NCI-H146 treated with DMSO at 0.1 percent for 48 hours (cell line): ENCODE measurements around the gene PEX14.

Experiments
- DNase-seq: peaks from one replicate; lab custom pipeline; 2025; ENCODE audit not compliant: unreplicated experiment; lab: John Stamatoyannopoulos, UW

PEX14 gene

DNA sequence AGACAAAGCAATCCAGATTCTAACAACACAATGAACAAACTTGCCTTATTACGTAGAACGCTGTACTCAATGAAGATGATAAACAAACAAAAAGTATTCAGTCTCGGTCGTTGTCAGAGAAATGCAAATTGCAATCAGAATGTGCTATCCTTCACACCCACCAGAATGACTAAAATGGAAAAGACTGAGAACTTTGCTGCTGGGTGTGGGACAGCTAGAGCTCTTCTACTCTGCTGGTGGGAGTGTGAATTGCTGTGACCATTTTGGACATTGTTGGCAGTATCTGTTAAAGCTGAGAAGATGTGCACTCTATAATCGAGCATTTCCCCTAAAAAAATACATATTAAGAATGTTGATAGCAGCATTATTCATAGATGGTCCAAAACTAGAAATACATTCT, 111.4 kb downstream of the PEX14 start:
- DNase-seq = no peak

DNA sequence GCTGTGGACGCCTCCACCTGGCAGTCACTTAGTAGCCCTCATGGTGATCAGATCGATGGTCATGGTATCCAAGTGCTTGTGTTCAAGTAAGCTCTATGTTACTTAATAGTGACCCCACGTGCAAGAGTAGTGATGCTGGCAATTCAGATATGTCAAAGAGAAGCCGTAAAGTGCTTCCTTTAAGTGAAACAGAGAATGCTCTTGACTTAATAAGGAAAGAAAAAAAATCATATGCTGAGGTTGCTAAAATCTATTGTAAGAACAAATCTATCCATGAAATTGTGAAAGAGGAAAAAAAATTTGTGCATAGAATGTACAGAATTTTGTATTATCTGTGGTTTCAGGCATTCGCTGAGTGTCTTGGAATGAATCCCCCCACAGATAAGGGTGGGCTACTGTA, 113.9 kb downstream of the PEX14 start:
- DNase-seq = no peak

DNA sequence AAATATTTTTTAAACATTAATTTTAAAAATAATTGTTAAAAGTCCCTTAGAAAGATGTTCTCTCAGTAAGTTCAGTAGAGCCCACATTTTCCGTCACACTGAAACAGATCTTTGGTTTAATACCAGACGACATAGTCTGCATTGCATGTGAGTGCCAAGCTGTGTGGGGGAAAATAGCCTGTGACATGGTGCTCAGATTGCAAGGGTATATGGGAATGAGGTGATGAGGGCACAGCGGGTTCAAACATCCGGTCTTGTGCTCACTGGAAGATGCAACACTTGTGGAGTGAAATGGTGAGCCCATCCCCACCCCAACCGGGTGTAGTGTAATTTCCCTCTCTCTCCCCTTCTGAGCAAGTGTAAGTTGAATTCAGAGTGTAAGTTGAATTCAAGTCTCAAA, 114.3 kb downstream of the PEX14 start:
- DNase-seq = no peak

DNA sequence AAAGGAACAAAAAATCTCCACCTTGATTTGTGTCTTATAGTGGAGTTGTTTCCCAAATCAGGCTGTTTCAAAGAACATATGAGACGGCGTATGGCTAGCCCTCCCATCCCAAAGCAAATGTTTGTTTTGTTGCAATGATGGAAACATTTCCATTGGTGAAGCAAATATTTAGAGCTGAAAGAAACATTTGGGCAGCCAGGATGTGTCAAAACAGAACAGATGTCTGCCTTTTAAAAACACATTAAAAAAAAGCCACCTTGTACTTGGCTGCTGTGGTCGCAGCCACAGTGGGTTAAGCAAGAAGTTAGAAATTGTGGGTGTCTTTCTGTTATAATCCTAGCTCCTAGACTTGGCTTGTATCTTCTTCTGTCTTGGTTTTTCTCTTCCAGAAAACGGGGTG, 116.3 kb downstream of the PEX14 start:
- DNase-seq = no peak

DNA sequence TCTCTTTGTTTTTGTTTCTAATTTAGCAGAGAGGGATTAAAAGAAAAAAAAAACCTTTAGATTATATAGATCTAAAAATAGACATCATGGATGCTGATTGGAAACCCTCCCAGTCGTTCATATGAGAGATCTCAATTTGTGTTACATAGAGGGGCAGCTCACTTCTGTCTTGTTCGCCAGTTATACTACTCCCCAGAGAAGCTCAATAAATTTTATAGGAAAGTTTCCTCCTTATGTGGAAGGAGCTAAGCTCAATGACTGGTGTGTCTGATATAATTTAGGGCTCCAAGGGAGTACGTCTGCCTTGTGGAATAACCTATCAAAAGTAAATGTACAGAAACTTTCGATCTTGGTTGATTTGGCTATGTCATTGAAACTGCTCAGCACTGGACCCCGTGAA, 117.6 kb downstream of the PEX14 start:
- no peak for DNase-seq

DNA sequence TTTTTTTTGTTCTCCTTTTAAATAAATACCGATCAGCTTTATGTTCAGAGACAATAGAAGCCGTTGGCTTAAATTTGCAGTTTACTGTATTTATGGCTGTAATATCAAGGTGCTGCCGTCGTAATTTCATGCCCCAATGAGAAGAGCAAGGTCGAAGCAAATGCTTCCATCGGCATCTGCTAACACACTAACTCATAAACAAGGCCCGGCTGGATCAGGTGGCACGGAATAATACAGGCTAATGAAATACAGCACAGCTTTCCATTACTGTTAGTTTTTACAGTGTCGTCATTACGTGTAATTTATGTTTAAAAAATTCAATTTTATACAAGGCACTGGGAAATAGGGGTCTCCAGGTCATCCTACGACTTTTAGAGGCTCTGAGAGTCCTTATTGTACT, 119.0 kb downstream of the PEX14 start:
- DNase-seq = no peak

DNA sequence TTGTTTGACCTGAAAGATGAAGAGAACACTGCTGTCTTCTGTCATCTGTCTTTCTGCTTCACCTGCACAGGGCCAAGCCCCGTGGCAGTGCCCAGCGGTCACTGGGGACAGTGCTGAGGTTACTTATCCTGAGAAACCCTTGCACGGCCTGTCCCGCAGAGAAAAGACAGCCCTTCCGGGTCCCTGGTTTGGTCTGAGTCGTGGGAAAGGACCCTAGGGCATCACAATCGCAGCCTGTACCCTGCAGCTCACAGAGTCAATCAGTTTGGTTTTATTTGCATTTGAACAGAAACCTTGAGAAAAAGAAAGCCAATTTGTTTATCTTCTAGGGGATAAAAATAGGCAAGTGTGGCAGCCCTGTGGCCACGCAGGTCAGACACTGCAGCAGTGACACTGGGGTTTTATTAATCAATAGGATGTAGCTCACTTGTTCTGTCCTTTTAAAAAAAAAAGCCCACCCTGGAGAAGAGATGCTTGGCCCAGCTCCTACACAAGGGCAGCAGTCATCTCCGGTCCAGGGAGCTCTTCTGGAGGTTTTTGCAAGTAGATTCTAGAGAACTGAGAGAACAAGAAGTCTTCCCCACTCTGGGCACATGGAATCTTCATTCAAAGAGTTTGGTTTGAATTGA, 120.0 kb downstream of the PEX14 start:
- no peak for DNase-seq

DNA sequence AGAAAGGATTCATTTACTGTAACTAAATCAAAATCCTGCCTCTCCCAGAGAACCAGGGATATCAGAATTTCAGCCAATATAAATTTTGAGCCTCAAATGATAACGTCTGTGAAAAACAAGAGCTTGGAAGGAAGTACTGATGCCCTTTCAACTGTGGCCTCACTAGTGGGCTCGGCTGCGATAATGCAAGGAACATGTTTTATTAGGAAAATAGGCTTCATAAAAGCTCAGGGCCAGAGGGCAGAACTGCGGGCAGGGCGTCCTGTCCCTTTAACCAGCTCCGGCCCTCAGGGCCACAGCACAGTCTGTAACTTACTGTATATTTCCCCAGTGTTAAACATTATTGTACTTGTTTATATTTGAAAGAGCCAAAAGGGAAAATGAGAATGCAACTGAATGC, 122.0 kb downstream of the PEX14 start:
- no peak for DNase-seq

DNA sequence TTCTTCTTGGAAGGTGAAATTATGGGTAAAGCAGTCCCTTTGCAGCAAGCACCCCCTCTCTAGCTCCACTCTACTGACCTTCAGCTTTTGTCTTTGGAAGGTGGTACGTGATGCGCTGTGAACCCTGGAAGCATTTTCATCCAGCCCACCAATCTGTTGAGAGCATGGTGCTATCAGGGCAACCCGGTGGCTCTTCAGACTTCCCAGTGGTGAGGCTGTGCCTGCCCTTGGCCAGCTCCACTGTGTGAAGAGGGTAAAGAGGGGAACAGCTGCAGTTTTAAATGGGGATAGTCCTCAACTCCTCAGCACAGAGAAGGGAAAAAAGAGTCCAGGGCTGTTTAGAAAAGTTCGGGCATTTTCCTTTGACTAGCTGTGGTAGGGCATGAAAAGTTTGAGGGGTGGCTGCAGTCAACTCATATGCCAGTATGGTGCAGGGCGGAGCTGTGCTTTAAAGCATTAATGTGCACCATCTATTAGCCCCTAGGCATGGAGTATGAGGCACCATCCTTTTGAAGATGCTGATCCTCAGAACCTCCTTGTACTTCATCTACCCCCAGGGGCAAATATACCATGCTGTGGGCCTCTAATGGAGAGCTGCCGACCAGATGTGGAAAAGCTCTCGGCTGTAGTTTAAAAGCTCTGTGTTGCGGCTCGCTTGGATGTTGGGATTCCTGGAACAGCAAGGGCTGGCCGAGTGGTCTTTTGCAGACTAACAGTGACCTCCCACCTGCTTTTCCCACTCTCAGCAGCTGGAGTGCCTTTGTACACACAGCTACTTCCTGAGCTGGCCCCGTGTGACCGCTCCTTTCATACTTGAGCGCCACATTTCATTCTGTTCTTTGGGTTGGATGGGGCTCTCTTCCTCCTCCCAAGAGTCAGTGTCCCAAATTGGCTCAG, 123.0 kb downstream of the PEX14 start:
- no peak for DNase-seq

DNA sequence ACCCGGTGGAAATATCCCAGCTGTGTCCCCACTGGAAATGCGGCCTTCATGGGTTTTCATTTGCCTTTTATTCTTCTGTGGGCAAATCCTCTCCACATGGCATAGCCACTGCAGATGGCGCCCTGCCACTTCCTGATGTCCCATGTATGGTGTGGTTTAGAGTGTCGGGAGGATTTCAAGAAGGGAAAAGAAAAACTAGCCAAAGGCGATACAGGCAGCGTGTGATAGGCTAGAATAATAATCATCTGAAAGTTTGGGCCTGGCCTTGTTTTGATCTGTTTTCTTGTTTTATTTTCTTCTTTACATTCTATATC, 123.6 kb downstream of the PEX14 start:
- DNase-seq = no peak

DNA sequence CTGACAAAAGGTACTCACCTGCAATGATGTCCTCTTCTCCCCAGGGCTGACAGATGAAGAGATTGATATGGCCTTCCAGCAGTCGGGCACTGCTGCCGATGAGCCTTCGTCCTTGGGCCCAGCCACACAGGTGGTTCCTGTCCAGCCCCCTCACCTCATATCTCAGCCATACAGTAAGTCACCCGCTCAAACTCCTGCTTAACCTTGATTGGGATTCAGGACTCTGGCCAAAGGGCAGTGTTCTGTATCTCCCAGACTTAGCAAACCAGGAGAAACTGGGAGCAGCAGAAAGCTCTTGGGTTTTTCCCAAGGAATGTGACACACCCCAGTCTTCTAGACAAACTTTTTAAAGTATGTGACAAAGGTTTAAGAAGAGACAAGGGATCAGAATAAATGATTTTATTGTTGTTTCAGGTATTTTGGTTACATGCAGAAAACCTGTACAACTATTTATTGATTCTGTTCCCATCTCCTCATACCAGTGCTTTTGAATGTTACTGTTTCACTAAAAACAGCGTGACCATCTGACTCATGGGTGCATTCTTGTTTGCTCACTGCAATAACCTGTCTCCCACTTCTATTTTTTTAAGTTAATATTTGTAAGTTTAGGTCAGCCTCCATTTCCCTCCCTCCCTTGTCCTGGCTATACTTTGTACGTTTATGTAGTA, 124.6 kb downstream of the PEX14 start:
- no peak for DNase-seq

DNA sequence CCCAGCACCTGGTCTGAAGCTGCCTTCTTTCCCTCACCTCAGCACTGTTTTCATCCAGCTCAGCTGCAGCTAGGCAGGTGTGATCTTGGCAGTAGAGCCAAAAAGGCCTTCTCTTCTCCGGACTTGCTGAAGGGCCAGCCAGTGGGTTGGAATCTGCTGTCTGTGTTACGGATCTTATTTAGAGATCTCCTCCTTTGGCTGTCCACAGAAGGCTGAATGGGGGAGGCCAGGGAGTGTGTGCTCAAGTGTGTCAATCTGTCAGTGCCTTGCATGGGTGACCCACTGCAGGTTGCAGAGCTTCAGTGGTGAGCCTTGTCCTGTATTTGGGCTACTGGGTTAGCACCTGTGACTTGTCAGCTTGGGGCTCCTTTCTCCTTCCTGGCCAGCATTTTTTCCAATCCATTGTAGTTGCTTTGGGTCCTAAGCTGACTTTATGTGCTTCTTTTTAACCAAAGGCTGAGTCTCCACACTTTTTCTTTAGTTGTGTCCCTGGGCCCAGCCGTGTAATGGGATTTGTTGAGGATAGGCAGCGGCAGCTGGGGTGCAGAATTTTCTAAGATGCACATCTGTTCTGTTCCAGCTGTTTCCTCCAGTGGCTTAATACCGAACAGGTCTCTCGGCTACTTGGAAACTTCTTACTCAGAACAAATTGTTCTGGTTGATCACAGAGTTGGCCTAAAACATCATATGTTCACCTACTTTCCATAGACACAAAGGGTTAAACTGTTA, 126.8 kb downstream of the PEX14 start:
- no peak for DNase-seq

DNA sequence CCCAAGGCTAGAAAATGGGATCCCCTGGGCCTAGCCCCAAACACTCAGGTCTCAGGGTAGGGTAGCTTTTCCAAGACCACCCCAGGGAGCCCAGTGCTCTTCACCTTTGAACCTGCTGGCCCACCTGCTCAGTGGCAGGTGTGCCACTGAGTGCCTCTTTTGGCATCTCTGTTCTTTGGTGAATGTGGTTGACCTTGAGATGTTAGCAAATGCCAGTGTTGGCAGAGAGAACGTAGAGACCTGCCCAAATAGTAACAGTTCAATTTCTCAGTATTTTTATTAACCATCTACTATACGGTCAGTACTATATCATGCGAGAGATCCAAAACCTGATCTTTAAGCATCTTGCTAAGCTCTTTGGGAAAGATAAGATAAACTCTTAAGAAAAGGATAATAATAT, 128.2 kb downstream of the PEX14 start:
- no peak for DNase-seq

DNA sequence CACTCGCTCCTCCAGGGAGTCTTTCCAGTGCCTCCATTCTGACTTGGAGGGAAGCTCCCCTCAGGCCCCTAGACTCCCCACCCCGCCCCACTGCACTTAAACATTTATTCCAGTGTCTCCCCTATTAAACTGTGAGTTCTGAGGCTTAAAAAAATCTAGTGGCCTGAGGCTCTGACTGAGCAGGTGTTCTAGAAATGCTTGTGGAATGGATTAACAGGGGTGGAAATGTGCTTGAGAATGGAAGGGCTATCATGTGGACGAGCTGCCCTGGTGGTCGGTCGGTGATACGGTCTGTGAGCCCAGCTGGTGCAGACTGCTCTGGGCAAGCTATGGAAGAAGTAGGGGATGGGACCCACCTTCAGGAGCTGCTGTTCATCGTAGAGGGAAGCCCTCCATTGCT, 130.2 kb downstream of the PEX14 start:
- DNase-seq = no peak

DNA sequence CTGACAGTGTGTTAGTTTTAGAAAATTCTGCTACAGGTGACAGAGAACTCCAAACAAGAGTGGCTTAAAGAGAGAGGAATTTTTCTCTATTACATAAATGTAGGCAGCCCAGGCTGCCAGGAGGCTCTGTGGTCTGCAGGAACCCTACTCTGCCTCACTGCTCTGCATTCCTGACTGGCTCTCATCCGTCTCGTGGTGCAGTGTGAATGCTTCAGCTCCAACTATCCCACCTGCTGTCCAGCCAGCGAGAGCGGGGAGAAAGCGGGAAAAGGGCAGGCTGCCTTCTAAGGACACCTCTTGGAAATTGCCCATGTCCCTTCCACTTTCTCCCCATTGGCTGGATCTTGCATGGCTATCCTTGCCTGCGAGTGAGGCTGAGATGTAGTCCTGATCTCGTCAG, 131.3 kb downstream of the PEX14 start:
- no peak for DNase-seq

DNA sequence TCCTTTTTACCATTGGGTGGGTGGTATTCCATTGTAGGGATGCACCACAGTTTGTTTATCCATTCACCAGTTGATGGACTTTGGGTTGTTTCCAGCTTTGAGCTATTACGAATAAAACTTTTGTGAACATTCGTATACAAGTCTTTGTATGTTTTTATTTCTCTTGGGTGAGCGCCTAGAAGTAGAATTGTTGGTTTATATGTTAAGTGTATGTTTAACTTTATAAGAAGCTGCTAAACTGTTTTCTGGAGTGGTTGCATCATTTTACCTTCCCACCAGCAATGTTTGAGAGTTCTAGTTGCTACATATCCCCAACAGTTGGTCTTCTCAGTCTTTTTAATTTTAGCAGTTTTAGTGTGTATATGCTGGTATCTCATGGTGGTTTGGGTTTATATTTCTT, 132.5 kb downstream of the PEX14 start:
- no peak for DNase-seq

DNA sequence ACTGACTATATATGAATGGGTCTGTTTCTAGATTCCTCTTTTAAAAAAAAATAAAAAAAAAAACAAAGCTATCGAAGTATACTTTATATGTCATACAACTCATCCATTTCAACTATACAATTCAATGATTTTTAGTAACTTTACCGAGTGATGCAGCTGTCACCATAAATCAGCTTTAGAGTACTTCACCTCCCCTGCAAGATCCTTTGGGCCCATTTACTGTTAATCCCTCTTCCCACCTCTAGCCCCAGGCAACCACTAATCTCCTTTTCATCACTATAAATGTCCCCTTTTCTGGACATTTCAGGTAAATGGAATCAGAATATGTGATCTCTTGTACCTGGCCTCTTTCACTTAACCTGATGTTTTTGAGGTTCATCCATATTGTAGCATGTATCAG, 133.9 kb downstream of the PEX14 start:
- no peak for DNase-seq

DNA sequence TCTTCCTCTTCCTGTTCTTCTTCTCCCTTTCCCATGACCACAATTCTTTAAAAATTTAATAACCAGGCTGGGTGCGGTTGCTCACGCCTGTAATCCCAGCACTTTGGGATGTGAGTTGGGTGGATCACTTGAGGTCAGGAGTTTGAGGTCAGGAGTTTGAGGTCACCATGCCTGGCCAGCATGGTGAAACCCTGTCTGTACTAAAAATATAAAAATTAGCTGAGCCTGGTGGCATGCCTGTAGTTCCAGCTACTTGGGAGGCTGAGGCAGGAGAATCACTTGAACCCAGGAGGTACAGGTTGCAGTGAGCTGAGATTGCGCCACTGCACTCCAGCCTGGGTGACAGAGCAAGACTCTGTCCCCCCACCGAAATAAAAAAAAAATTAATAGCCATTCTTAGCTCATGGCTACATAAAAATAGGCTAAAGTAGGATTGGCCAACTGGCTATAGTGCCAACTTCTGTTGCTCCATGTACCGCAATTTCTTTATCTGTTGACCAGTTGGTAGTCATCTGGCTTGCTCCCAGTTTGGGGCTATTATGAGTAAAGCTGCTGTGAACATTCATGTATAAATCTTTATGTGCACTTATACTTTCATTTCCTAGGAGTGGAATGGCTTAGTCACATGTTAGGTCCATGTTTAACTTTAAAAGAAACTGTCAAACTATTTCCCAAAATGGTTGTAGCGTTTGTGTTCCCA, 136.3 kb downstream of the PEX14 start:
- DNase-seq = no peak

DNA sequence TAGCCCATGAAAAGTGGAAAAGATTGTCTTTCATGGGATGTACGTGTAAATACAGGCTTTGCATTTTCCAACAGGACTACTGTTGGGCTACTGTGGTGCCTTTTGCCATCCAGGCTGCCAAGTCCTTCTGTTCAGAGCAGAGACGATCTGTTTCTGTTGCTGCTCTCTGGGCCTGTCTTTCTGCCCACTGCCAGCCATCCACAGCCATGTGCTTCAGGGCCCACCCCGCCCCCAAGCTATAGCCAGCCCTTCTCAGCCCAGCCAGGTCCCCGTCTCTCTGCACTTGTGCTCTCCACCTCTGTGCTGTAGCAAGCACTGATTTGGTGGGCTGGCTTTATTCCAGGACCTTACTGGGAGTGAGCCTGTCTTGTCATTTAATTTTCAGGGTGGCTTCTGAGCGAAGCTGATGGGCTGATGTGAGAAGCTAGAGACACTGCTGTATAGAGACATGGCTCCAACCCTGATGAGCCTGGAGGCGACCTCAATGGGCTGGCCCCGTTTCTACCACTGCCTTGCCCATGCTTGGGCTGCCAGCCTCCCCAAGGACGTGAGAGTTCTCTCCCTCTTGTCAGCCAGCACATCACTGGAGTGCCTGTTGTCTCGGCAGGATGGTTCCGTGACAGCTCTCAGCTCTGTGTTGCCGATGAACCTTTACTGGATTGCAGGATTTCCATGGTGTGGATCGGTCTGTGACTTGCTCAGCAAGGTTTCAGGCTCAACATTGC, 137.8 kb downstream of the PEX14 start:
- no peak for DNase-seq

DNA sequence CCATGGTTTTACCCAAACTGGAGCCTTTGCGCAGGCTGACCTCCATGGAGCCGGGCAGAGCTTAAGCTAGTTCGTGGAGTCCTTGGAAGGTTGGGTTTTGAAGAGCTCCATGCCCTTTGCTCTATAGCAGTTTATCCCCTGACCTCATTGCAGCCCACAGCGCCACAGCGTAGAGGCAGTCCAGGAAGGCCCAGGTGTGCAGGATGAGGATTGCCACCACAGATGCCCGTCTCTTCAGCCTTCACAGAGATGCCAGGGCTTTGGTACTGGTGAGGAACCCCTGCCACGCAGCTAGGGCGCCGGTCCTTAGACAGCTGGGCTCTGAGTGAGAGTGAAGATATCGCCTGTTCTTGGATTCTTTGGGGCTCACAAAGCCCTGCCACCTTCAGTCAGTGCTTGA, 138.6 kb downstream of the PEX14 start:
- no peak for DNase-seq
